ENCODE results near the gene PDE3A.

The PDE3A gene

DNA sequence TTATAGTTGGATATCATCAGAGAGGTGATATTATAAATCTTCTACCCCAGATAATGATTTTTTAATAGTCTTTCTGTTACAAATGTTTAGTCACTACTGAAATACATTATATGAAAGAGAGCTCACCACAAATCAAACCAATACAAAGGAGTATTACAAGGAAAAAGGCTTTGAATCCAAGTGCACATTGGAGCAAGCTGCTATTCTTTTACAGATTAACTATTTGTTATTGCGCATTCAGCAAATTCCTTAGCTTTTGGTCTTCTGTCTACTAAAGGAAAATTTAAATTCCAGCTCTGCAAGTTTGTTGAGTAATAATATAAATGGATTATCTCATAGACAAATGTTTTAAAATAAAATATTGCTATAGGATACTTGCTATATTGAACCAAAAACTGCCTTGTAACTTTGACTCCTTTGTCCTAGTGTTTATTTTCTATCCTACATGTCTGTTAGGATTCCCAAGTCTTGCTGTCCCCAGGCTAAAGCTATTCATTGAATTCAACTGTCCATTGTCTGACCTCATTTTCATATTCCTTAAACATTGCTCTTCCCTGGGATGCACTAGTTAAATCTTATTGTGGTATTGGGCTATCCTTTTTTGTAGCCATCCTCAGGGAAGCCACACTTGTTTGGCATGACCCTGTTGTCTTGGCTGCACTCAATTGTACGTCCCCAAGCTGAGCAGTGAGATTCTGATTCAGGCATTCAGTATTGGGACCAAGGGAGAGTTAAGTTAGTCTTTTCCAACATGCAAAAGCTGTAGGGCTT, 41.5 kb downstream of the PDE3A start:
- no peak overlapping the region for H3K23ac ChIP-seq (ENCODE audit: low read depth, low read length, poor library complexity)
- DNase-seq (ENCODE audit: low spot score) = peak; percentile 5
- H4K91ac ChIP-seq (ENCODE audit: low read depth, low read length, poor library complexity) = no peak overlapping the region
- H3K27me3 ChIP-seq (ENCODE audit: control insufficient read depth in 3 of 3, insufficient read depth in 3 of 3, low read depth in 1 of 3, low read length in 3 of 3) = no peaks in the 10 kb centered on the region
- H3K9me3 ChIP-seq (replicated peaks in 1 of 2; ENCODE audit: control insufficient read depth in 2 of 2, insufficient read depth in 1 of 2, low read depth in 1 of 2, low read length in 2 of 2) = no peaks in the 10 kb centered on the region
- H4K8ac ChIP-seq (ENCODE audit: low read depth, low read length) = no peak overlapping the region
- no peak overlapping the region for H3K9ac ChIP-seq (ENCODE audit: low read depth, low read length, poor library complexity)
- H3K14ac ChIP-seq (ENCODE audit: low read length) = no peak overlapping the region
- H3K4me3 ChIP-seq (ENCODE audit: low read length in 2 of 2) = no peak overlapping the region
- WGBS, 2 donors (ENCODE audit: extremely low coverage in 2 of 2, insufficient read length in 2 of 2, insufficient replicate concordance in 1 of 2) = no CpG with 5 or more reads among the region's 2 CpGs
- H3K4me2 ChIP-seq (ENCODE audit: insufficient read depth, low read length, poor library complexity, severe bottlenecking) = no peak overlapping the region
- H3K4ac ChIP-seq (ENCODE audit: low read length) = no peak overlapping the region
- no peaks in the 10 kb centered on the region for H3K79me1 ChIP-seq (ENCODE audit: low read depth, low read length)
- peaks cover 5 to 9% of the 10 kb centered on the region in 2 donors for H3K4me1 ChIP-seq (ENCODE audit: control insufficient read depth in 2 of 2, insufficient read depth in 1 of 2, low read depth in 1 of 2, low read length in 2 of 2)
- H2AFZ ChIP-seq (ENCODE audit: low read length) = peak overlapping the region; percentile 65
- no peak overlapping the region for H2AK5ac ChIP-seq (ENCODE audit: low read depth, low read length)
- no peak overlapping the region for H3K18ac ChIP-seq (ENCODE audit: low read length)
- no peak overlapping the region for H3K27ac ChIP-seq (replicated peaks; ENCODE audit: low read length)
- H2BK120ac ChIP-seq (ENCODE audit: low read depth, low read length) = no peak overlapping the region
- no peak overlapping the region for H2BK12ac ChIP-seq (ENCODE audit: low read length)
- no peaks in the 10 kb centered on the region for H3K36me3 ChIP-seq (replicated peaks in 1 of 2; ENCODE audit: control insufficient read depth in 2 of 2, insufficient read depth in 2 of 2, low read length in 2 of 2)
- no peak overlapping the region for H2BK5ac ChIP-seq (ENCODE audit: low read length)
- H2BK15ac ChIP-seq (ENCODE audit: low read length) = no peak overlapping the region

DNA sequence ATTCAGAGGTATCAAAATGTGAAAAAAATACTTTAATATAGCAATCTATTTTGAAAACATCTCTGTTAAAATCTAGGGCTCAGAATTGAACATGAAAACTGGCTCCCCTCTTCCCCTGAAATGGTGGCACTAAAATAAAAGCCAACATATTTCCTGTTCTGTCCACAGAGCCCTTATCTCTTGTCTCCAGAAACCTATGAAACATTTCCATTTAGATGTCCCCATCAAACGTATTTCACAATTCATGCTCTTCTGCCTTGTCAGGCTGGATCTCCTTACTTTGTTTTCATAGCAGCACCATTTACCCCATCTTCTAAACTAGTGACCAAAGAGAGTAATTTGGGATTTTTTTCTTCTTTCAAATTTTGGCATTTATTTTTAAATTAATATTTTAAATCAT, 42.4 kb downstream of the PDE3A start:
- Histone ChIP-seq H2BK5ac (ENCODE audit: low read length) (no peak overlapping the region), H3K79me1 (ENCODE audit: low read depth, low read length) (no peaks in the 10 kb centered on the region), H3K36me3 (replicated peaks in 1 of 2; ENCODE audit: control insufficient read depth in 2 of 2, insufficient read depth in 2 of 2, low read length in 2 of 2) (no peaks in the 10 kb centered on the region), H3K18ac (ENCODE audit: low read length) (no peak overlapping the region), H4K8ac (ENCODE audit: low read depth, low read length) (no peak overlapping the region), H3K4me3 (ENCODE audit: low read length in 2 of 2) (no peak overlapping the region), H2BK120ac (ENCODE audit: low read depth, low read length) (no peak overlapping the region), H2AK5ac (ENCODE audit: low read depth, low read length) (no peak overlapping the region), H3K9ac (ENCODE audit: low read depth, low read length, poor library complexity) (no peak overlapping the region), H2BK12ac (ENCODE audit: low read length) (no peak overlapping the region), H3K14ac (ENCODE audit: low read length) (no peak overlapping the region), H3K4me1 (ENCODE audit: control insufficient read depth in 2 of 2, insufficient read depth in 1 of 2, low read depth in 1 of 2, low read length in 2 of 2) (peaks cover 5 to 9% of the 10 kb centered on the region in 2 donors), H3K4me2 (ENCODE audit: insufficient read depth, low read length, poor library complexity, severe bottlenecking) (no peak overlapping the region), H3K27ac (replicated peaks; ENCODE audit: low read length) (no peak overlapping the region), H3K23ac (ENCODE audit: low read depth, low read length, poor library complexity) (no peak overlapping the region), H3K27me3 (ENCODE audit: control insufficient read depth in 3 of 3, insufficient read depth in 3 of 3, low read depth in 1 of 3, low read length in 3 of 3) (no peaks in the 10 kb centered on the region), H2BK15ac (ENCODE audit: low read length) (no peak overlapping the region), H4K91ac (ENCODE audit: low read depth, low read length, poor library complexity) (no peak overlapping the region), H2AFZ (ENCODE audit: low read length) (no peak overlapping the region), H3K9me3 (replicated peaks in 1 of 2; ENCODE audit: control insufficient read depth in 2 of 2, insufficient read depth in 1 of 2, low read depth in 1 of 2, low read length in 2 of 2) (no peaks in the 10 kb centered on the region), H3K4ac (ENCODE audit: low read length) (no peak overlapping the region)
- WGBS, 2 donors (ENCODE audit: extremely low coverage in 2 of 2, insufficient read length in 2 of 2, insufficient replicate concordance in 1 of 2) = no CpG with 5 or more reads among the region's 1 CpG
- DNase-seq (ENCODE audit: low spot score) = no peak

DNA sequence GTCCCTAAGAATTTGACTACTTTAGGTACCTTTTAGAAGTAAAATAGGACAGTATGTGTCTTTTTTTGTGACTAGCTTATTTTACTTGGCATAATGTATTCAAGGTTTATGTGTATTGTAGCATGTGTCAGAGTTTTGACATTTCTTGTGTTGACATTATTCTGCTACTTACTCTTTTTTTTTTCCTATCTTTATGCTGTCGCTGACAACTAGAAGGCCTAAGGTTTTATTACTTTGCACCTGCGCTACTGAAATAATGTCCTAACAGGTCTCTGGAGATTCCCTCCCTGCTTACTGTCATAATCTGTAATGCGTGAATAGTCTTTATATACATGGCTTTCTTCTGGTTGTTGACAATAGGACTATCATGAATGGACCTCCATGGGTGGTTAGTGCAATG, 43.0 kb downstream of the PDE3A start:
- Histone ChIP-seq H2BK5ac (ENCODE audit: low read length) (no peak overlapping the region), H3K9ac (ENCODE audit: low read depth, low read length, poor library complexity) (no peak overlapping the region), H3K4me2 (ENCODE audit: insufficient read depth, low read length, poor library complexity, severe bottlenecking) (no peak overlapping the region), H3K4ac (ENCODE audit: low read length) (no peak overlapping the region), H3K14ac (ENCODE audit: low read length) (no peak overlapping the region), H2AK5ac (ENCODE audit: low read depth, low read length) (no peak overlapping the region), H4K8ac (ENCODE audit: low read depth, low read length) (no peak overlapping the region), H3K27ac (replicated peaks; ENCODE audit: low read length) (no peak overlapping the region), H3K4me3 (ENCODE audit: low read length in 2 of 2) (no peak overlapping the region), H3K4me1 (ENCODE audit: control insufficient read depth in 2 of 2, insufficient read depth in 1 of 2, low read depth in 1 of 2, low read length in 2 of 2) (peaks cover 5 to 9% of the 10 kb centered on the region in 2 donors), H3K9me3 (replicated peaks in 1 of 2; ENCODE audit: control insufficient read depth in 2 of 2, insufficient read depth in 1 of 2, low read depth in 1 of 2, low read length in 2 of 2) (no peaks in the 10 kb centered on the region), H2BK12ac (ENCODE audit: low read length) (no peak overlapping the region), H3K27me3 (ENCODE audit: control insufficient read depth in 3 of 3, insufficient read depth in 3 of 3, low read depth in 1 of 3, low read length in 3 of 3) (no peaks in the 10 kb centered on the region), H2BK120ac (ENCODE audit: low read depth, low read length) (no peak overlapping the region), H2BK15ac (ENCODE audit: low read length) (no peak overlapping the region), H3K18ac (ENCODE audit: low read length) (no peak overlapping the region), H4K91ac (ENCODE audit: low read depth, low read length, poor library complexity) (no peak overlapping the region), H3K79me1 (ENCODE audit: low read depth, low read length) (no peaks in the 10 kb centered on the region), H3K23ac (ENCODE audit: low read depth, low read length, poor library complexity) (no peak overlapping the region), H3K36me3 (replicated peaks in 1 of 2; ENCODE audit: control insufficient read depth in 2 of 2, insufficient read depth in 2 of 2, low read length in 2 of 2) (no peaks in the 10 kb centered on the region), H2AFZ (ENCODE audit: low read length) (no peak overlapping the region)
- DNase-seq (ENCODE audit: low spot score) = no peak
- WGBS, 2 donors (ENCODE audit: extremely low coverage in 2 of 2, insufficient read length in 2 of 2, insufficient replicate concordance in 1 of 2) = no CpG with 5 or more reads among the region's 3 CpGs

DNA sequence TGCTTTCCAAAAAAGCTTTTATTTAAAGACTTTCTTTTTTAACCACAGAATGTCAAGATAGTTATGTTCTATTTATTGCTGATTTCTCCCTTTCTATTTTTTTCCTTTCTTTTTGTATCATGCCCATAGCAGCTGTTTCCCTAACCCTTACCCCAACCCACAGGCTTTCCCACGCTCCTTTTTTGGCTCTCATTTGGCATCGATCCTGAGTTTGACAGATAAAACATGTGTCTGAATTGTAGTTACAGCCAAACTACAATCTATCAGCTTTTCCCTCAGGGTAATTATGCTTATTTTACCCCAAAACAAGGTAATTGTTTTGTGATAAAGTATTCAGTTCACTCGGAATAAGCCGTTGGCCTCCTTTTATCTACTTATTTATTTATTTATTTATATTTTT, 46.7 kb downstream of the PDE3A start:
- H2AFZ ChIP-seq (ENCODE audit: low read length) = no peak overlapping the region
- no peak for DNase-seq (ENCODE audit: low spot score)

More for the DNA sequence above, 46.7 kb downstream of the PDE3A start:
- no peak overlapping the region for H3K14ac ChIP-seq (ENCODE audit: low read length)
- no peak overlapping the region for H3K27ac ChIP-seq (replicated peaks; ENCODE audit: low read length)
- no peak overlapping the region for H3K4me2 ChIP-seq (ENCODE audit: insufficient read depth, low read length, poor library complexity, severe bottlenecking)
- no peak overlapping the region for H2BK5ac ChIP-seq (ENCODE audit: low read length)
- no peak overlapping the region for H3K23ac ChIP-seq (ENCODE audit: low read depth, low read length, poor library complexity)
- WGBS, 2 donors (ENCODE audit: extremely low coverage in 2 of 2, insufficient read length in 2 of 2, insufficient replicate concordance in 1 of 2) = no CpG with 5 or more reads among the region's 4 CpGs
- no peak overlapping the region for H2BK12ac ChIP-seq (ENCODE audit: low read length)
- no peaks in the 10 kb centered on the region for H3K9me3 ChIP-seq (replicated peaks in 1 of 2; ENCODE audit: control insufficient read depth in 2 of 2, insufficient read depth in 1 of 2, low read depth in 1 of 2, low read length in 2 of 2)
- H2BK120ac ChIP-seq (ENCODE audit: low read depth, low read length) = no peak overlapping the region
- H4K91ac ChIP-seq (ENCODE audit: low read depth, low read length, poor library complexity) = no peak overlapping the region
- H3K4me1 ChIP-seq (ENCODE audit: control insufficient read depth in 2 of 2, insufficient read depth in 1 of 2, low read depth in 1 of 2, low read length in 2 of 2) = peaks cover 5 to 8% of the 10 kb centered on the region in 2 donors
- H3K4me3 ChIP-seq (ENCODE audit: low read length in 2 of 2) = no peak overlapping the region
- no peaks in the 10 kb centered on the region for H3K27me3 ChIP-seq (ENCODE audit: control insufficient read depth in 3 of 3, insufficient read depth in 3 of 3, low read depth in 1 of 3, low read length in 3 of 3)
- no peak overlapping the region for H3K9ac ChIP-seq (ENCODE audit: low read depth, low read length, poor library complexity)
- H2BK15ac ChIP-seq (ENCODE audit: low read length) = no peak overlapping the region
- H2AK5ac ChIP-seq (ENCODE audit: low read depth, low read length) = no peak overlapping the region
- no peaks in the 10 kb centered on the region for H3K79me1 ChIP-seq (ENCODE audit: low read depth, low read length)
- no peak overlapping the region for H4K8ac ChIP-seq (ENCODE audit: low read depth, low read length)
- H3K18ac ChIP-seq (ENCODE audit: low read length) = no peak overlapping the region
- H3K4ac ChIP-seq (ENCODE audit: low read length) = no peak overlapping the region
- no peaks in the 10 kb centered on the region for H3K36me3 ChIP-seq (replicated peaks in 1 of 2; ENCODE audit: control insufficient read depth in 2 of 2, insufficient read depth in 2 of 2, low read length in 2 of 2)

All from neuronal stem cell (in vitro differentiated cells).